Measurements from ENCODE around the gene LRTM2.
A peak's percentile ranks its signal among the peaks of the same experiment; 100 is the strongest.
"Not testable (repeated sequence)": the region's sequence is repeated elsewhere in the genome, so short reads cannot be mapped to it uniquely, and the experiment has no call there.

LRTM2 gene

GRCh38 chr12:1811281-1811947 lies 9.0 kb upstream of the LRTM2 start:
- DNase-seq, result peak; percentile 49

GRCh38 chr12:1811948-1812291 lies 8.4 kb upstream of the LRTM2 start:
- no peak for ATAC-seq
- DNase-seq, result no peak

More at GRCh38 chr12:1811281-1811947, 9.0 kb upstream of the LRTM2 start:
- no peak for ATAC-seq

- no peak for DNase-seq
- ATAC-seq, result no peak
Measured at GRCh38 chr12:1812650-1813302, 7.6 kb upstream of the LRTM2 start.

GRCh38 chr12:1814266-1814665 lies 6.1 kb upstream of the LRTM2 start:
- DNase-seq (no peak), ATAC-seq (no peak)

- no peak for ATAC-seq
- no peak for DNase-seq
Measured at GRCh38 chr12:1815108-1815507, 5.3 kb upstream of the LRTM2 start.

GRCh38 chr12:1815814-1816729 lies 4.3 kb upstream of the LRTM2 start:
- DNase-seq, result no peak
- ATAC-seq, result no peak

GRCh38 chr12:1816730-1817348 lies 3.5 kb upstream of the LRTM2 start:
- DNase-seq (no peak), ATAC-seq (no peak)

GRCh38 chr12:1817928-1818327 lies 2.4 kb upstream of the LRTM2 start:
- DNase-seq, ATAC-seq: not testable (repeated sequence)

- no peak for DNase-seq
- no peak for ATAC-seq
Measured at GRCh38 chr12:1819050-1819449, 1.3 kb upstream of the LRTM2 start.

GRCh38 chr12:1819571-1819970 lies 794 bp upstream of the LRTM2 start:
- ATAC-seq, result no peak
- no peak for DNase-seq

GRCh38 chr12:1820896-1821291 lies 529 bp downstream of the LRTM2 start:
- DNase-seq, result no peak
- ATAC-seq, result no peak

GRCh38 chr12:1821805-1822204 lies 1.4 kb downstream of the LRTM2 start:
- ATAC-seq, result no peak
- DNase-seq, result no peak

- ATAC-seq (no peak), DNase-seq (no peak)
Measured at GRCh38 chr12:1822699-1823098, 2.3 kb downstream of the LRTM2 start.

- DNase-seq (no peak), ATAC-seq (no peak)
Measured at GRCh38 chr12:1823237-1823636, 2.9 kb downstream of the LRTM2 start.

- DNase-seq, result no peak
- ATAC-seq, result no peak
Measured at GRCh38 chr12:1825382-1826102, 5.2 kb downstream of the LRTM2 start.

GRCh38 chr12:1826401-1826800 lies 6.0 kb downstream of the LRTM2 start:
- ATAC-seq (no peak), DNase-seq (no peak)

GRCh38 chr12:1826867-1827705 lies 6.7 kb downstream of the LRTM2 start:
- no peak for ATAC-seq
- no peak for DNase-seq

GRCh38 chr12:1827826-1828805 lies 7.8 kb downstream of the LRTM2 start:
- ATAC-seq, result no peak

GRCh38 chr12:1828856-1829255 lies 8.5 kb downstream of the LRTM2 start:
- DNase-seq (no peak), ATAC-seq (no peak)

More at GRCh38 chr12:1827826-1828805, 7.8 kb downstream of the LRTM2 start:
- DNase-seq, result no peak
